Measurements from ENCODE around the gene PICALM. TPM values are rescaled to one million over a fixed set of nuclear protein-coding genes. Genes with fewer than 3 reads are reported as not detected.

Gene PICALM
- total RNA-seq, 2 donors from 2014 or later = 116 to 162 TPM

DNA sequence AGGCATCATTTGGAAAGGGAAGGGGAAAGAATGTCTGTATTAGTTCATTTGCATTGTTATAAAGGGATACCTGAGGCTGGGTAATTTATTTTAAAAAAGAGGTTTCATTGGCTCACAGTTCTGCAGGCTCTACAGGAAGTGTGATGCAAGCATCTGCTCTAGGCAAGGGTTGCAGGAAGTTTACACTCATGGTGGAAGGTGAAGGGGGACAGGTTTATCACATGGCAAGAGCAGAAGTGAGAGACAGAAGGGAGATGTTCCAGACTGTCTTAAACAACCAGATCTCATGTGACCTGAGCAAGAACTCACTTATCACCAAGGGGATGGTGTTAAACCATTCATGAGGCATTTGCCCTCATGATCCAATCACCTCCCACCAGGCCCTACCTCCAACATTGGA is 123.1 kb downstream of the PICALM start:
- no peaks in the 10 kb centered on the region for H3K4me1 ChIP-seq
- TF ChIP-seq, protein P1, sequence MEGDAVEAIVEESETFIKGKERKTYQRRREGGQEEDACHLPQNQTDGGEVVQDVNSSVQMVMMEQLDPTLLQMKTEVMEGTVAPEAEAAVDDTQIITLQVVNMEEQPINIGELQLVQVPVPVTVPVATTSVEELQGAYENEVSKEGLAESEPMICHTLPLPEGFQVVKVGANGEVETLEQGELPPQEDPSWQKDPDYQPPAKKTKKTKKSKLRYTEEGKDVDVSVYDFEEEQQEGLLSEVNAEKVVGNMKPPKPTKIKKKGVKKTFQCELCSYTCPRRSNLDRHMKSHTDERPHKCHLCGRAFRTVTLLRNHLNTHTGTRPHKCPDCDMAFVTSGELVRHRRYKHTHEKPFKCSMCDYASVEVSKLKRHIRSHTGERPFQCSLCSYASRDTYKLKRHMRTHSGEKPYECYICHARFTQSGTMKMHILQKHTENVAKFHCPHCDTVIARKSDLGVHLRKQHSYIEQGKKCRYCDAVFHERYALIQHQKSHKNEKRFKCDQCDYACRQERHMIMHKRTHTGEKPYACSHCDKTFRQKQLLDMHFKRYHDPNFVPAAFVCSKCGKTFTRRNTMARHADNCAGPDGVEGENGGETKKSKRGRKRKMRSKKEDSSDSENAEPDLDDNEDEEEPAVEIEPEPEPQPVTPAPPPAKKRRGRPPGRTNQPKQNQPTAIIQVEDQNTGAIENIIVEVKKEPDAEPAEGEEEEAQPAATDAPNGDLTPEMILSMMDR (IDR thresholded peaks at IDR 0.05) = no peak
- intact Hi-C loops (cut with DNase I) = no loop called here

DNA sequence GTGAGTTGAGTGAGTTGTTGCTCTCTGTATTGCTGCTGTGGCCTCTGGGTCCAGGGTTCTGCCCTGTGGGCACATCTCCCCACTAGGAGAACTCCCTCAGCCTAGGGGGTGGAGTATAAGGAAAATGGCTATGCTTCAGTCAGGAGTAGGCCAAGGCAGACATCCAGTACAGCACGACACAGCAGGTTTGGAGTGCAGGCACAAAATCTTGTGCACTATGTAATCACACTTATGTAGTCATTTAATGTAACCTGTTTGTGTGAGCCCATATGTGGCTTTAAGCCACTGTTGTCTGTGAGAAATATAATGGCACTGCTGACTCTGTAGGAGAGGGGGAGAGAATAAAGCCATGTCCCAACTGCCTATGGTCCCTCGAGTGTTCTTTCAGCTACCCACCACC is 123.6 kb downstream of the PICALM start:
- no peaks in the 10 kb centered on the region for H3K4me1 ChIP-seq
- no peaks in the 10 kb centered on the region for H3K9me3 ChIP-seq
- TF ChIP-seq, protein P1 (IDR thresholded peaks at IDR 0.05) = no peak
- no peak overlapping the region for H3K4me3 ChIP-seq
- H3K27ac ChIP-seq = no peak overlapping the region
- intact Hi-C loops (cut with DNase I) = no loop called here
- no peaks in the 10 kb centered on the region for H3K36me3 ChIP-seq
- DNase-seq = no peak
- H3K27me3 ChIP-seq = no peaks in the 10 kb centered on the region
- H3K9ac ChIP-seq (ENCODE audit: low read depth in 2 of 2, low read length in 2 of 2) = no peak overlapping the region

More for the DNA sequence above, 123.1 kb downstream of the PICALM start:
- no peaks in the 10 kb centered on the region for H3K9me3 ChIP-seq
- H3K27ac ChIP-seq = no peak overlapping the region
- H3K36me3 ChIP-seq = no peaks in the 10 kb centered on the region
- no peak overlapping the region for H3K4me3 ChIP-seq
- H3K9ac ChIP-seq (ENCODE audit: low read depth in 2 of 2, low read length in 2 of 2) = no peak overlapping the region
- DNase-seq = no peak
- H3K27me3 ChIP-seq = no peaks in the 10 kb centered on the region

DNA sequence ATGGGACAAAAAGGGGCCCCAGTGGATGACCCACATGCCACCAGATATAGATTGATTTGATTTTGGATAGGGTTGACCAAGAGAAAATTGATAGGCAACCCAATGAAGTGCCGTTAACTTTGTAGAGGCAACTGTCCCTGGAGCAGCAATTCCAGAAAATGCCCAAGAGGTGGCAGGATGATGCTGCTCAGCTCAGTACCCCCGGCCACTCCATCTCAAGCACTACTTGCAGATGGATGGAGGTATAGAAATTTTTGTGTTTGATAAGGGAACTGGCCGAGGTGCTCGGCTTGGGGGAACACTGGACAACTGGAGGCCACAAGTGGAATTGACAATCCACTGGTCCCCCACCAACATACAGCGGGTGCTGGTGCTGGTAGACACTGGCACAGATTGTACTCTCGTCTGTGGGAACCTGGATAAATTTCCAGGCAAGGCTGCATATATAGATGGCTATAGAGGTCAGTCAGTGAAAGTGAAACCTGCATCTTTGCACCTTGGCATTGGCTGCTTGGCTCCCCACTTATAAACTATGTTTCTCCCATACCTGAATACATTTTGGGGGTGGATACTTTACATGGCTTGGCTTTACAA is 127.4 kb downstream of the PICALM start:
- Histone ChIP-seq H3K27ac (no peak overlapping the region), H3K4me1 (no peaks in the 10 kb centered on the region), H3K9ac (ENCODE audit: low read depth in 2 of 2, low read length in 2 of 2) (no peak overlapping the region), H3K36me3 (no peaks in the 10 kb centered on the region), H3K9me3 (no peaks in the 10 kb centered on the region), H3K4me3 (no peak overlapping the region), H3K27me3 (no peaks in the 10 kb centered on the region)
- intact Hi-C loops (cut with DNase I) = loop anchor here (5.0 kb wide), 2 partner anchors 276 to 351 kb away; no protein-coding TSS in a partner anchor
- TF ChIP-seq, protein P1 (IDR thresholded peaks at IDR 0.05) = peak; percentile 48
- DNase-seq = peak; percentile 39

DNA sequence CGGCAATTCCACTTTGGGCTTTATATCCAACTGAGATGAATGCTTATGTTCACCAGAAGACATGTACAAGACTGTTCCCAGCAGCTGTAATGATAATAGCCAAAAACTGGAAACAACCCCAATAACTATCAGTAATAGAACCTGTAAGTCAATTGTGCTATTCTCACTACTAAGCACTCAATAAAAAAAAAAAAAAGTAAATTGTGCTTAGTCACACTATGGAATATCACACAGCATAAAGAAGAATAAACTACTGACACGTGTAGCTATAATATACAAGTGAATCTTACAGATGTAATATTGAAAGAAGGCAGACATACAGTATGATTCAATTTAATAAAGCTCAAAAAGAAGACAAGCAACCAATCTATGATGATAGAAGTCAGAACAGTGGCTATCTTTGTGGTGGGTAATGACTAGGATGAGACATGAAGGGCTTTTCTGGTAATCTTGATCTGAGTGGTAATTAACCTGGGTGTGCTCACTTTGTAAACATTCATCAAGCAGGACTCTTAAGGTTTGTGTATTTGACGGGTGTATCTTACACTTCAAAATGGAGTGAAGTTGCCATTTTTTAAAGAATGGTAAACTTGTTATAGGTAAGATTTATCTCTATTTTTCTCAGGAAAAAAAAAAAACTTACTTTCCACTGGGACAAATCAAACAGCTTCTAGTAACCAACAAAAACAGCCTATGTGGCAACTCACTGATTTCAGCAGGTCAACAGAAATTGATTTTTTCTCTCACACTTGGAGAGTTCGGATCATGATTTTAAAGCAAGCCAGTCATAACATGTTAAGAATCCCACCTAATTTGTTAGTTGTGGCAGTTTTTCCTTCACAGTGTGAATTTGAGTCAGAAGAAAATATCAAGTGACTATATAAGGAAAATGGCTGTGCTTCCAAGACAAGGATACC is 129.5 kb downstream of the PICALM start:
- intact Hi-C loops (cut with DNase I) = loop anchor here (5.0 kb wide), 2 partner anchors 278 to 353 kb away; no protein-coding TSS in a partner anchor
- Histone ChIP-seq H3K27ac (no peak overlapping the region), H3K9ac (ENCODE audit: low read depth in 2 of 2, low read length in 2 of 2) (no peak overlapping the region)

DNA sequence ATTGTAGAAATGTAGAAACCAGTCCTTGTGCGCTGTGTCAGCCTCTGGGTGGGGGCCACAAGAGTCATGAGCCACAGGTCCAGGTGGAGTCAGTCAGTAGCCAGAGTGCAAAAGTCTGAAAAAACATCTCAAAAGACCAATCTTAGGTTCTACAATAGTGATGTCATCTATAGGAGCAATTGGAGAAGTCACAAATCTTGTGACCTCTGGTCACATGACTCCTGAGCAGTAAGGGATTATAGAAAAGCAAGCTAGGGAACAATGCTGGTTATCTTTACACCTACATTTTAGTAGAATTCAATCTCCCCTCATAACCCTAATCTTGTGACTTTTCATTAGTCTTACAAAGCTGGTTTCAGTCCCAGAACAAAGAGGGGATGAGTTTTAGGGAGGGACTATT is 131.0 kb downstream of the PICALM start:
- Histone ChIP-seq H3K36me3 (no peaks in the 10 kb centered on the region), H3K4me3 (no peak overlapping the region), H3K27me3 (no peaks in the 10 kb centered on the region), H3K4me1 (no peaks in the 10 kb centered on the region), H3K9ac (ENCODE audit: low read depth in 2 of 2, low read length in 2 of 2) (no peak overlapping the region), H3K9me3 (no peaks in the 10 kb centered on the region), H3K27ac (no peak overlapping the region)
- TF ChIP-seq, protein P1 (IDR thresholded peaks at IDR 0.05) = no peak
- no peak for DNase-seq
- intact Hi-C loops (cut with DNase I) = no loop called here

More for the DNA sequence above, 129.5 kb downstream of the PICALM start:
- H3K4me3 ChIP-seq = no peak overlapping the region
- no peak for DNase-seq
- no peaks in the 10 kb centered on the region for H3K36me3 ChIP-seq
- H3K9me3 ChIP-seq = no peaks in the 10 kb centered on the region
- H3K4me1 ChIP-seq = no peaks in the 10 kb centered on the region
- no peaks in the 10 kb centered on the region for H3K27me3 ChIP-seq
- TF ChIP-seq, protein P1 (IDR thresholded peaks at IDR 0.05) = no peak

Measured in colonic mucosa (tissue), 4 donors.